ENCODE results near the gene ZBTB16. TPM values are rescaled to one million over a fixed set of nuclear protein-coding genes. Genes with fewer than 3 reads are reported as not detected.
A peak's percentile ranks its signal among the peaks of the same experiment; 100 is the strongest.

Gene ZBTB16
- total RNA-seq, 2 experiments from 2014 or later = 11.0 to 11.8 TPM

- peaks cover 1% of the 10 kb centered on the region for H3K27me3 Mint-ChIP-seq
- H3K4me1 Mint-ChIP-seq = peaks cover 64% of the 10 kb centered on the region
- DNase-seq = no peak
- POLR2A ChIA-PET = interaction anchor here (1.6 kb wide), 1 partner anchor 13 kb away, joined by 5 read pairs; no protein-coding TSS in a partner anchor
- no peak overlapping the region for H3K27ac Mint-ChIP-seq
- no peak overlapping the region for H3K4me3 Mint-ChIP-seq
- H3K9me3 Mint-ChIP-seq = no peaks in the 10 kb centered on the region
- CTCF ChIA-PET = interaction anchor here (6.0 kb wide), 1 partner anchor 7 kb away, joined by 30 read pairs; no protein-coding TSS in a partner anchor
- peaks cover 2% of the 10 kb centered on the region for H3K36me3 Mint-ChIP-seq (ENCODE audit: low read depth)
These were observed 116.2 kb downstream of the ZBTB16 start for GRCh38 chr11:114175706-114176105.

DNA sequence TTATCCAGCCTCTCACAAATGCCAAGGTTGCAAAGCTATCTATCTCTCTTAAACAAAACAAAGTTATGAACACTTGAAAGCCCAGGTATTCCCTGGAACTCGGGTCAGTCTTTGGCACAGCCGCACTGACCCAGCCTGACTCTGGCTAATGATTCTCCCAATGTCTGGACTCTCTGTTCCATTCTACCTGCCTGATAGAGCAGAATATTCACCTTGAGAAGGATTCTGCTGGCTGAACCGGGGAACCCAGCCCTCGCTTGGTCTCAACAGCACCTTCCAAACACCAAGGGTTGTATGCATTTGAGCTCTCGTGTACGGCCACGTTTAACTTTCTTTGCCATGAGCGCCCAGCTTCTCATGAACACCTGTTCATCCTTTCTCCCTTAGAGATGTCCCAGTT is 116.8 kb downstream of the ZBTB16 start:
- Mint-ChIP-seq H3K4me1 (peaks cover 68% of the 10 kb centered on the region), H3K27ac (no peak overlapping the region), H3K4me3 (no peak overlapping the region), H3K27me3 (peaks cover 1% of the 10 kb centered on the region), H3K36me3 (ENCODE audit: low read depth) (peaks cover 2% of the 10 kb centered on the region), H3K9me3 (no peaks in the 10 kb centered on the region)
- DNase-seq = no peak
- POLR2A ChIA-PET = no interaction called here
- CTCF ChIA-PET = interaction anchor here (1.3 kb wide), 1 partner anchor 16 kb away, joined by 5 read pairs; no protein-coding TSS in a partner anchor

DNA sequence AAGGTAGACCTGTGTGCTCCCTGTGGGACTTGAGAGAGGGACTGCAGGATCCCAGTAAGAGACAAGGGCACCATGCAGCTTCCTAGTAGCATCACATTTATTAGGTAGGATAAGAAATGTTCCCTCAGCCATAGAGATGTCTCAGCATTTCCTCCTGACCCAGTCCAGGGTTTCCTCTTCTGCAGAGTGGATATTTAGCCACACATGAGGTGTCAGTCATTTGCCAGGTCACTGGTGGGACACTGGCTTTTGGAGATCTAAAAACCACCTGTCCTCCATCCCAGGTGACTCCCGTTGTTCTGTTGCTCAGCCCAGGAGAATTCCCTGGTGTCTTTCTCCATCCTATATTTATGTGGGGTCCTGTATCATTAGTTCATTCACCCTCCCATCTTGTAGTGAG is 119.1 kb downstream of the ZBTB16 start:
- no peak overlapping the region for H3K4me3 Mint-ChIP-seq
- H3K27ac Mint-ChIP-seq = no peak overlapping the region
- peaks cover 1% of the 10 kb centered on the region for H3K27me3 Mint-ChIP-seq
- no peak for DNase-seq
- CTCF ChIA-PET = interaction anchor here (0.9 to 2.1 kb wide), 4 partner anchors 12 to 118 kb away, joined by 3 to 7 read pairs (median 4); no protein-coding TSS in a partner anchor
- no peaks in the 10 kb centered on the region for H3K9me3 Mint-ChIP-seq
- POLR2A ChIA-PET = interaction anchor here (8.9 kb wide), 1 partner anchor 8 kb away, joined by 121 read pairs; no protein-coding TSS in a partner anchor
- H3K36me3 Mint-ChIP-seq (ENCODE audit: low read depth) = peaks cover 6% of the 10 kb centered on the region
- H3K4me1 Mint-ChIP-seq = peaks cover 68% of the 10 kb centered on the region

DNA sequence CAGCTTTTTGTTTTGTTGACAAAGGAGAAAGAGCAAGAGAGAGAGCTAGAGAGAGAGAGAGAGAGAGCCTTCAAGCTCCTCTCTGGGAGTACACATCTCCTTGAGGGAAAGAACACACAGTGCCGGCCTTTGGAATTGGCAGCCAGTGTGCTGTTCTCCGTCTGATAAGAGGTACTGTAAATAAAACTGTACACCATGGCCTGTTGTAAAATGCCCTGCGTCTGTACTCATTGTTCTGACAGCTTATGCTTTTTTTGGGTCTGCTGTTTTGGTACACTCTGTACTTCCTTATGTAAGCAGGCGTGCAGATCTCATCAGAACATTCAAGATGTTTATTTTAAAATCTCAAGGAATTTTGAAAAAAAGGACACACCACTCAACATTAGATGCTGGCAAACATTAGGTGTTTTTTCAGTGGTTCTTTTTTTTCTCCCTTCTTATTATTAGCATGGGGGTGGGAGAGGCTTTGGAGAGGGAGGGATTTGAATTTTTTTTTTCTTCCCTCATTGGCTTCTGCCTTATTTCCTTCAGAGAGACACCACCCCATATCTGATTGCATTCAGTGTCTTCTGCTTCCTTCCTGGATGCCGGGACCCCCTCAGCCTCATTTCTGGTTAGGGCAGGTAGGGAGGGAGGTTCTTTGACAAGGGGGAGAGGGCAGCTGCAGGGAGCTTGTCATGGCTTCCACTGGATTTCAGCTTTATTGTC is 119.9 kb downstream of the ZBTB16 start:
- POLR2A ChIA-PET = interaction anchor here (0.8 to 8.9 kb wide), 2 partner anchors 9 to 29 kb away, joined by 3 to 121 read pairs; no protein-coding TSS in a partner anchor
- DNase-seq = no peak

DNA sequence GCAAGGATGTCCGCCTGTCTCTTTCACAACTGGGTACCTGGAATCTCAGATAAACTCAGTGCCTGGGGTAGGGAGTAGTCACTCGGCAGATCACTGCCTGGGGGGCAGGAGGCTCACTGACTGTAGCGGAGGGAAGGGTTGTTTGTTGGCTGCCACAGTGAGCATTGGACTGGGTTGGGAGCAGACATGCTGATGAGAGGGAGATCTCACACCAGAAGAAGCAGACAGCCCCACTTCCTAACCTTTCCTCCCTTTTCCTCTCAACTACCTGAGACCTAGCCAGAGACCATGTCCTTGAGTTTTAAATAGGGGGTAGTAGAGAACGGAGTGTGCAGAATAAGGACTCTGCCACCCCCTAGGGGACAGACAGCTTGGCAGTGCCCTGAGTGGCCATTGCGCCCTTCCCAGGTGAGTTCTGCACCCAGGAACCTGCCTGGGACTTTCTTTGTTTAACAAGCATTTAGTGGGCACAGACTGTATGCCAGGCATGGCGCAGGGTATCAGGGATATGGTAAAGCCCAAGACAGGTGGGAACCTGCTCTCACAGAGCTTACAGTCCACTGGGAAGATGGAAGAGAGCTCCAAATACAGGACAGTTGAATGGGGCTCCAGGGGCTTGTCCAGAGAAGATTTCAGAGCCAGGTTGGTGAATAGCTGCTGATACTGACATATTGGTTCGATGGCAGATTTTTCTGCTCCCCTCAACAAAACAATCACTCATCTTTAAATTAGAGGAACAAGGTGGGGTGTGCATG is 121.0 kb downstream of the ZBTB16 start:
- Mint-ChIP-seq H3K4me3 (no peak overlapping the region), H3K9me3 (peaks cover 4% of the 10 kb centered on the region), H3K4me1 (peaks cover 70% of the 10 kb centered on the region), H3K27me3 (peaks cover 1% of the 10 kb centered on the region), H3K27ac (no peak overlapping the region), H3K36me3 (ENCODE audit: low read depth) (peaks cover 12% of the 10 kb centered on the region)
- ChIA-PET POLR2A (interaction anchor here (1.1 to 8.9 kb wide), 2 partner anchors 10 to 21 kb away, joined by 3 to 121 read pairs; no protein-coding TSS in a partner anchor), CTCF (interaction anchor here (0.7 to 4.2 kb wide), 9 partner anchors 8 to 186 kb away, joined by 3 to 30 read pairs (median 3); partner anchors contain the start of gene ZBTB16)
- DNase-seq = no peak

More for the DNA sequence above, 119.9 kb downstream of the ZBTB16 start:
- no peak overlapping the region for H3K4me3 Mint-ChIP-seq
- H3K36me3 Mint-ChIP-seq (ENCODE audit: low read depth) = peaks cover 6% of the 10 kb centered on the region
- peaks cover 67% of the 10 kb centered on the region for H3K4me1 Mint-ChIP-seq
- no peak overlapping the region for H3K27ac Mint-ChIP-seq
- peaks cover 1% of the 10 kb centered on the region for H3K27me3 Mint-ChIP-seq
- CTCF ChIA-PET = interaction anchor here (1.4 to 2.1 kb wide), 3 partner anchors 13 to 119 kb away, joined by 3 to 7 read pairs (median 4); no protein-coding TSS in a partner anchor
- H3K9me3 Mint-ChIP-seq = no peaks in the 10 kb centered on the region

GRCh38 chr11:114181195-114181594 is 121.7 kb downstream of the ZBTB16 start:
- H3K36me3 Mint-ChIP-seq (ENCODE audit: low read depth) = peaks cover 15% of the 10 kb centered on the region
- no peak for DNase-seq
- H3K4me3 Mint-ChIP-seq = no peak overlapping the region
- ChIA-PET POLR2A (interaction anchor here (1.1 to 8.9 kb wide), 2 partner anchors 11 to 22 kb away, joined by 3 to 121 read pairs; no protein-coding TSS in a partner anchor), CTCF (interaction anchor here (0.7 to 4.2 kb wide), 9 partner anchors 9 to 187 kb away, joined by 3 to 30 read pairs (median 3); partner anchors contain the start of gene ZBTB16)
- peaks cover 4% of the 10 kb centered on the region for H3K9me3 Mint-ChIP-seq
- peaks cover 76% of the 10 kb centered on the region for H3K4me1 Mint-ChIP-seq
- no peak overlapping the region for H3K27ac Mint-ChIP-seq
- H3K27me3 Mint-ChIP-seq = peaks cover 1% of the 10 kb centered on the region

GRCh38 chr11:114181752-114182151 is 122.2 kb downstream of the ZBTB16 start:
- Mint-ChIP-seq H3K4me3 (no peak overlapping the region), H3K4me1 (peaks cover 82% of the 10 kb centered on the region), H3K36me3 (ENCODE audit: low read depth) (peaks cover 16% of the 10 kb centered on the region), H3K9me3 (peaks cover 4% of the 10 kb centered on the region), H3K27ac (peak overlapping the region; percentile 94), H3K27me3 (peaks cover under 1% of the 10 kb centered on the region)
- ChIA-PET CTCF (interaction anchor here (1.2 to 4.2 kb wide), 5 partner anchors 9 to 123 kb away, joined by 3 to 30 read pairs (median 12); partner anchors contain the start of gene ZBTB16), POLR2A (interaction anchor here (1.1 to 8.9 kb wide), 5 partner anchors 11 to 103 kb away, joined by 3 to 121 read pairs (median 11); no protein-coding TSS in a partner anchor)
- DNase-seq = no peak

DNA sequence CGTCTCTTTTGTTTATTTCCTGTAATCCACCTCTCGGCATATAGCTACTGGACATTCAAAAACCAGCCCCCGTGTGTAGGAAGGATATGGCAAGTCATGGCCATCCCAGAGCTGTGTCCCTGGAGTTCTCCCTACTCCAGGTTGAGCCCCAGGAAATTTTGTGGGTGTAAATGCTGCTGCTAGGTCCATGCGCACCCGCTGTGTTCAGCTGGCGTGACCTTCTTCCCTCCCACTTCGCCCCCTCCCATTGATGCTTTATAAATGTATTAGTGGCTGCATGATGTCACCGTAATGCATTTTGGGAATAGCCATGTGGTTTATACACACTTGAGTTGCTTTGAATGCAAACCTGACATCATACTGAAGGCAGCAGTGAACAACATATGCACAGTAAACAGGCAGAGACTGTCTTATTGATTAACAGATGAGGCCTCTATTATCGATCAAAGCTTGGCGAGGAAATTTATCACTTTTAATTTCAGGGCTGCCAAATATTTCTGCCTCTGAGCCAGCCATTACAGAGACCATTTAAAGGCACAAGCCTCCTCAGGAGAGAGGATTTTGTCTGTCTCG is 123.0 kb downstream of the ZBTB16 start:
- H3K9me3 Mint-ChIP-seq = peaks cover 4% of the 10 kb centered on the region
- H3K36me3 Mint-ChIP-seq (ENCODE audit: low read depth) = peaks cover 22% of the 10 kb centered on the region
- no peak overlapping the region for H3K4me3 Mint-ChIP-seq
- DNase-seq = no peak
- H3K27me3 Mint-ChIP-seq = no peaks in the 10 kb centered on the region
- H3K27ac Mint-ChIP-seq = peak overlapping the region; percentile 94
- peaks cover 90% of the 10 kb centered on the region for H3K4me1 Mint-ChIP-seq
- ChIA-PET POLR2A (interaction anchor here (0.8 to 8.9 kb wide), 17 partner anchors 10 to 323 kb away, joined by 3 to 121 read pairs (median 4); no protein-coding TSS in a partner anchor), CTCF (interaction anchor here (1.0 to 4.2 kb wide), 8 partner anchors 10 to 78 kb away, joined by 3 to 30 read pairs (median 9); no protein-coding TSS in a partner anchor)

DNA sequence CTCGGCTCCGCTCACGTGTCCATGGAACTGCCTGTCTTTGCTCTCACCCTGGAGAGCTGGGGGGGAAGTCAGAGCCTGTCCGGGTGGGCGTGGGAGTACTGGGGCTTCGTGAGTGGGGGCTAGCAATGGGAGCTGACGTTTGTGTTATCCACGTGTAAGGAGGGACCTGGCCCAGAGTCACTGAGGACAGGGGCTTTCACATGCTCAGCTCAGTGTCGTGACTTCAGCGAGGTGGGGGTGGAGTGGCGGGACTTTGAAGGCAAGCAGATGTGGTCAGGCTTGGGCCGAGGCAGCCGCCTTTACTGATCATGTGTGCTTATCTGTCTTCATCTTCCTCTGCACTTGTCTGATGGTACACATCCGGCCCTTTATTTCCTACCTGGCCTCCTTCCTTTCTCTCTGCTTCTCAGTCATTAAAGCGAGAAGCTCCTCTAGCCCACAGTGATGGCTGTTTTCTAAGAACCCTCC is 123.6 kb downstream of the ZBTB16 start:
- ChIA-PET CTCF (interaction anchor here (0.9 to 4.2 kb wide), 10 partner anchors 10 to 78 kb away, joined by 3 to 30 read pairs (median 6); no protein-coding TSS in a partner anchor), POLR2A (interaction anchor here (0.8 to 8.9 kb wide), 23 partner anchors 10 to 323 kb away, joined by 3 to 121 read pairs (median 4); partner anchors contain the start of genes C11orf71 and RBM7)
- Mint-ChIP-seq H3K4me3 (peak overlapping the region; percentile 3), H3K4me1 (peaks cover 91% of the 10 kb centered on the region), H3K36me3 (ENCODE audit: low read depth) (peaks cover 25% of the 10 kb centered on the region), H3K9me3 (peaks cover 4% of the 10 kb centered on the region), H3K27ac (peak overlapping the region; percentile 94), H3K27me3 (no peaks in the 10 kb centered on the region)
- DNase-seq = peak; percentile 87

DNA sequence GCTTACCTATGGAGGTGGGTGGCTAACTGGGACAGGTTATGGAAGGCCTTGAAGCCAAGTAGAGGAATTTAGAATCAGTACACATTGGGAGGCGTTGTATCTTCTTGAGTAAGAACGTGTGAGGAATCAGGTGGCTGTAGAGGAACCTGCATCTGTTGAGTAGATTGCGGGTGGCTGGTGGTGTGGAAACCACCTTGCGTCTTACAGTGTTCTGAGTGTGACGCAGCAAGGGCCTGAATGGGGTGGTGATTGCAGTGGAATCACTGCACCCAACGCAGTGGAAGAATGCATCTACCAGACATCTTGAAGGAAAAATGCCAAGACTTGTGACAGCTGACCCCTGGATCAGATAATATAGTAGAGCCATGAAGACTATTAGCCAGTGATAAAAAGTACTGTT is 125.9 kb downstream of the ZBTB16 start:
- POLR2A ChIA-PET = interaction anchor here (1.1 to 8.9 kb wide), 3 partner anchors 15 to 25 kb away, joined by 3 to 121 read pairs (median 17); no protein-coding TSS in a partner anchor
- H3K36me3 Mint-ChIP-seq (ENCODE audit: low read depth) = peaks cover 37% of the 10 kb centered on the region

DNA sequence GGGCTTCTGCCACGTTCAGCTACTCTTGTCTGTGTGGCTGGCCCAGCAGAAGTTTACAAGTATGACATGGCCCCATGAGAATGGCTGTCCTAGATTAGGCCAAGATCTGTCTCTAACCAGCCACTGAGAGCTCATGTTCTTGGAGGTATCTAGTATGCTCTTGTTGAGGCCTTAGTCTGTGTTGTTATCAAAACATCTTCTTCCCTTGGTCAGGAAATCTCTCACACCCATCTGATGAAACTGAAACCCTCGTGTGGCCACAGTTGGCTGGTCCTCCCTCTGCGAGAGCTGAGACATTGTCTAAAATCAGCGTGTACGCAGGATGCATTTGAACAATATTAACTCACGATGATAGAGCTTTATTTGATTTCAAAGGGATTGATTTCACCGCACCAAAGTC is 127.7 kb downstream of the ZBTB16 start:
- ChIA-PET CTCF (interaction anchor here (0.6 to 1.0 kb wide), 4 partner anchors 18 to 74 kb away, joined by 3 to 4 read pairs (median 3); no protein-coding TSS in a partner anchor), POLR2A (interaction anchor here (2.4 kb wide), 1 partner anchor 9 kb away, joined by 7 read pairs; no protein-coding TSS in a partner anchor)
- H3K9me3 Mint-ChIP-seq = peaks cover 22% of the 10 kb centered on the region
- no peak for DNase-seq
- H3K27ac Mint-ChIP-seq = peak overlapping the region; percentile 63
- H3K4me1 Mint-ChIP-seq = peaks cover 62% of the 10 kb centered on the region
- no peak overlapping the region for H3K4me3 Mint-ChIP-seq
- H3K27me3 Mint-ChIP-seq = no peaks in the 10 kb centered on the region
- H3K36me3 Mint-ChIP-seq (ENCODE audit: low read depth) = peaks cover 48% of the 10 kb centered on the region

More for the DNA sequence above, 125.9 kb downstream of the ZBTB16 start:
- Mint-ChIP-seq H3K4me1 (peaks cover 77% of the 10 kb centered on the region), H3K9me3 (peaks cover 9% of the 10 kb centered on the region), H3K27ac (peak overlapping the region; percentile 3), H3K4me3 (no peak overlapping the region), H3K27me3 (no peaks in the 10 kb centered on the region)
- CTCF ChIA-PET = interaction anchor here (3.2 kb wide), 1 partner anchor 18 kb away, joined by 18 read pairs; no protein-coding TSS in a partner anchor
- DNase-seq = no peak
